MM.1S (cell line): Measurements from ENCODE around the gene KCNJ16.

Source experiments
- EZH2 ChIP-seq: fragments of 300-600 bp; sonication (generic); optimal IDR thresholded peaks from 2 replicates; pipeline ENCODE3; 2017; ENCODE audit warnings: low read depth, mild to moderate bottlenecking, antibody characterized with exemption, low read length, mixed read lengths
- TF ChIP-seq, protein P1 (sequence below): fragments of 300-600 bp; sonication (generic); IDR thresholded peaks from 2 replicates; pipeline ENCODE4 v1.5.1; 2016; ENCODE audit warnings: antibody characterized with exemption, low read length, mixed read lengths

DNA sequence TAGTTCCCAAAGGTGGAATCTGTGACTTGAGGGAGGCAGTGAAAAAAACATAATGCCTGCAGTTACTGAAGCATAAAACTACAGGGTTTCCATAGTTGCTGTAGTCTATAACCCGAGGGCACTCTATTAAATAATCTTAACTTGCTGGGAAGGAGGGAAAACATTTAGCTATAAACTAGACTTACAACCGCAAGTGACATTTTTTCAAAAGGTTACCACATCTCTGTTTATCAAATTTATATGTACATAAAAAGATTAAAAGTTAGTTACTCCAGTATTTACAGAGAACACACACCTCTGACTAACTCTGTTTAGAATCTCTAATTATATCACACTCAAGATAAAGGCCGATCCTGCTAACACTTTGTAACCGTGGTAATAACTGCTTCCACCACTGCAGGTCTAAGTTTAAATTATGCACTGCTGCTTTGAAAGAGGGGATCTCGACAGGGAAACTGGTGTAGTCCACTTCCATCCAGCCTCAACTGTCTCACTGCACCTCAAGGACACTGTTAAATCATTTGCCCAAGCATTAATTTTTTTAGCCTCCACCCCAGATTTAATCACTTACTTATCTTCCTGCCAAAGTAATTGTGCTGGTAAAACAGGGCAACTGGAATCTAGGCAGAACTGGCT is 14.6 kb downstream of the KCNJ16 start:
- TF ChIP-seq, protein P1, sequence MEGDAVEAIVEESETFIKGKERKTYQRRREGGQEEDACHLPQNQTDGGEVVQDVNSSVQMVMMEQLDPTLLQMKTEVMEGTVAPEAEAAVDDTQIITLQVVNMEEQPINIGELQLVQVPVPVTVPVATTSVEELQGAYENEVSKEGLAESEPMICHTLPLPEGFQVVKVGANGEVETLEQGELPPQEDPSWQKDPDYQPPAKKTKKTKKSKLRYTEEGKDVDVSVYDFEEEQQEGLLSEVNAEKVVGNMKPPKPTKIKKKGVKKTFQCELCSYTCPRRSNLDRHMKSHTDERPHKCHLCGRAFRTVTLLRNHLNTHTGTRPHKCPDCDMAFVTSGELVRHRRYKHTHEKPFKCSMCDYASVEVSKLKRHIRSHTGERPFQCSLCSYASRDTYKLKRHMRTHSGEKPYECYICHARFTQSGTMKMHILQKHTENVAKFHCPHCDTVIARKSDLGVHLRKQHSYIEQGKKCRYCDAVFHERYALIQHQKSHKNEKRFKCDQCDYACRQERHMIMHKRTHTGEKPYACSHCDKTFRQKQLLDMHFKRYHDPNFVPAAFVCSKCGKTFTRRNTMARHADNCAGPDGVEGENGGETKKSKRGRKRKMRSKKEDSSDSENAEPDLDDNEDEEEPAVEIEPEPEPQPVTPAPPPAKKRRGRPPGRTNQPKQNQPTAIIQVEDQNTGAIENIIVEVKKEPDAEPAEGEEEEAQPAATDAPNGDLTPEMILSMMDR = no peak
- TF ChIP-seq EZH2 = no peak
